Activated effector memory CD4-positive, alpha-beta T cell treated with Interleukin-2 at 50 U/mL for 16 hours (primary cell): ENCODE results near the gene BLTP3B.

Experiments
- DNase-seq: peaks from one replicate; pipeline ENCODE4 v3.0.0-alpha.2; 2020

Gene BLTP3B

GRCh38 chr12:100106861-100107260 is 35.8 kb downstream of the BLTP3B start:
- DNase-seq: no peak

- DNase-seq: no peak
Measured at GRCh38 chr12:100105661-100106060, 37.0 kb downstream of the BLTP3B start.

- DNase-seq: no peak
Measured at GRCh38 chr12:100101000-100101399, 41.7 kb downstream of the BLTP3B start.
